HCT116 (cell line): Measurements from ENCODE around the gene BCL7A. TPM values are rescaled to one million over a fixed set of nuclear protein-coding genes. Genes with fewer than 3 reads are reported as not detected.

ENCODE experiments used
- ATAC-seq: fragments of 200-7000 bp; cut with Tn5 transposase; 2 replicates; pipeline ENCODE4 v1.9.1; 2020; ENCODE audit warnings: mild to moderate bottlenecking, moderate library complexity
- BruUV-seq: library from RNA; stranded (reverse); fragments of 400-500 nt; replicated peaks from 2 replicates; lab custom pipeline; 2021; lab: Mats Ljungman, UMichigan
- CTCF ChIA-PET: fragments of 300-600 bp; sonication (Branson Sonifier 250); formaldehyde crosslinking; loops from one replicate; lab custom pipeline; 2021; ENCODE audit warnings: antibody characterized with exemption; lab: Charles Lee
- POLR2A ChIA-PET: fragments of 300-600, 350-600 bp; sonication (Branson Sonifier 250); formaldehyde crosslinking; loops from one replicate; lab custom pipeline; 2021; ENCODE audit warnings: antibody characterized with exemption; lab: Charles Lee
- RAD21 ChIA-PET, 2 experiments: fragments of 300-600 bp; sonication (Branson Sonifier 250); formaldehyde crosslinking; loops; one replicate each; lab custom pipeline; 2023; ENCODE audit warnings: low total read pairs in 2 of 2; ENCODE audit not compliant: uncharacterized antibody in 2 of 2, unreplicated experiment in 2 of 2, low non-redundant PET in 1 of 2; lab: Charles Lee
- DNase-seq: peaks from one replicate; pipeline ENCODE4 v3.0.0-alpha.2; 2010; ENCODE audit warnings: low read depth, low spot score
- H2AFZ ChIP-seq: fragments of 200-600 bp; shearing (Covaris generic), sonication (generic); 2 replicates; pipeline ENCODE4 v1.6.1; 2017; ENCODE audit warnings: low read depth, mixed run types, mixed read lengths, antibody characterized with exemption, low read length; ENCODE audit not compliant: poor library complexity, severe bottlenecking
- H3K27ac ChIP-seq: 2 replicates; pipeline ENCODE4 v1.5.1; 2012; ENCODE audit warnings: low read depth, low read length
- H3K27me3 ChIP-seq: fragments of 200-600 bp; sonication (generic); 2 replicates; pipeline ENCODE4 v1.6.1; 2016; ENCODE audit warnings: mixed run types, low read length, mixed read lengths; ENCODE audit not compliant: insufficient read depth
- H3K36me3 ChIP-seq, 2 experiments: fragments of 200-500 bp in 1 of 2; fragments of 200-600 bp in 1 of 2; sonication (Bioruptor generic) in 1 of 2; sonication (generic) in 1 of 2; 2 replicates each; pipeline versions ENCODE4 v1.5.1 to v1.6.1; 2014 to 2016; ENCODE audit warnings: low read length in 2 of 2, inconsistent platforms in 1 of 2, mixed read lengths in 1 of 2, mixed run types in 1 of 2; ENCODE audit not compliant: insufficient read depth in 2 of 2, control insufficient read depth in 1 of 2
- H3K4me1 ChIP-seq, 2 experiments: fragments of 200-600 bp in 1 of 2; sonication (generic) in 1 of 2; 2 replicates each; pipeline versions ENCODE4 v1.5.1 to v1.6.1; 2012 to 2017; ENCODE audit warnings: low read length in 2 of 2, inconsistent platforms in 1 of 2, mild to moderate bottlenecking in 1 of 2, mixed read lengths in 1 of 2, mixed run types in 1 of 2, moderate library complexity in 1 of 2; ENCODE audit not compliant: insufficient read depth in 2 of 2, control insufficient read depth in 1 of 2
- H3K4me2 ChIP-seq: fragments of 200-600 bp; sonication (generic); 2 replicates; pipeline ENCODE4 v1.6.1; 2017; ENCODE audit warnings: mixed run types, low read length, mixed read lengths
- H3K4me3 ChIP-seq, 2 experiments: fragments of 200-600 bp in 1 of 2; sonication (generic) in 1 of 2; replicated peaks in 1 of 2; 2 replicates each; pipeline ENCODE4 v1.5.1; 2011 to 2016; ENCODE audit warnings: low read length in 2 of 2, control low read depth in 1 of 2, low read depth in 1 of 2, mild to moderate bottlenecking in 1 of 2, mixed read lengths in 1 of 2, mixed run types in 1 of 2
- H3K79me2 ChIP-seq: fragments of 200-600 bp; sonication (generic); 2 replicates; pipeline ENCODE4 v1.6.1; 2017; ENCODE audit warnings: mild to moderate bottlenecking, mixed run types, low read length, moderate library complexity, mixed read lengths; ENCODE audit not compliant: insufficient read depth
- H3K9ac ChIP-seq: fragments of 200-600 bp; sonication (generic); 2 replicates; pipeline ENCODE4 v1.6.1; 2016; ENCODE audit warnings: low read length, mixed read lengths
- H3K9me2 ChIP-seq: fragments of 200-600 bp; sonication (generic), shearing (Covaris generic); 2 replicates; pipeline ENCODE4 v1.6.1; 2017; ENCODE audit warnings: mixed run types, mild to moderate bottlenecking, moderate library complexity; ENCODE audit not compliant: insufficient read depth
- H3K9me3 ChIP-seq, 2 experiments: fragments of 200-500 bp in 1 of 2; fragments of 200-600 bp in 1 of 2; sonication (Bioruptor generic) in 1 of 2; sonication (generic) in 1 of 2; 2 replicates each; pipeline ENCODE4 v1.6.1; 2014 to 2017; ENCODE audit warnings: low read length in 2 of 2, mixed read lengths in 2 of 2, inconsistent platforms in 1 of 2, low read depth in 1 of 2, mild to moderate bottlenecking in 1 of 2, mixed run types in 1 of 2, moderate library complexity in 1 of 2; ENCODE audit not compliant: control insufficient read depth in 1 of 2, insufficient read depth in 1 of 2
- H4K20me1 ChIP-seq: fragments of 200-600 bp; sonication (generic), shearing (Covaris generic); 2 replicates; pipeline ENCODE4 v1.6.1; 2017; ENCODE audit warnings: mixed run types, mild to moderate bottlenecking, moderate library complexity; ENCODE audit not compliant: insufficient read depth
- CBX3 ChIP-seq: IDR thresholded peaks from 2 replicates; pipeline ENCODE4 v1.6.1; 2012; ENCODE audit warnings: low read depth
- CEBPB ChIP-seq: IDR thresholded peaks from 2 replicates; pipeline ENCODE4 v1.6.1; 2012; ENCODE audit warnings: low read depth
- EGR1 ChIP-seq: IDR thresholded peaks from 2 replicates; pipeline ENCODE4 v1.6.1; 2012; ENCODE audit warnings: low read depth
- ELF1 ChIP-seq: IDR thresholded peaks from 2 replicates; pipeline ENCODE4 v1.6.1; 2012; ENCODE audit warnings: low read depth, borderline replicate concordance
- FOSL1 ChIP-seq: IDR thresholded peaks from 2 replicates; pipeline ENCODE4 v1.6.1; 2012; ENCODE audit warnings: low read depth
- POLR2AphosphoS5 ChIP-seq: IDR thresholded peaks from 2 replicates; pipeline ENCODE4 v1.6.1; 2011; ENCODE audit warnings: mild to moderate bottlenecking, low read depth, low read length, moderate library complexity
- SP1 ChIP-seq: IDR thresholded peaks from 2 replicates; pipeline ENCODE4 v1.6.1; 2012; ENCODE audit warnings: low read depth
- SRF ChIP-seq: IDR thresholded peaks from 2 replicates; pipeline ENCODE4 v1.6.1; 2012; ENCODE audit warnings: low read depth
- ZFX ChIP-seq: fragments of 450-650 bp; IDR thresholded peaks from 2 replicates; pipeline ENCODE4 v1.6.1; 2017
- ZNF274 ChIP-seq: fragments of 200-500 bp; sonication (Bioruptor generic); IDR thresholded peaks from 2 replicates; pipeline ENCODE4 v1.6.1; 2014; ENCODE audit warnings: mild to moderate bottlenecking, low read depth, low read length, inconsistent platforms
- intact Hi-C: fragments of 100-400 bp; cut with micrococcal nuclease; formaldehyde crosslinking; loops from 2 replicates; pipeline ENCODE4 v1.10.0; 2022
- total RNA-seq: library from RNA; stranded (reverse); gene quantifications from one replicate; pipeline ENCODE4 v1.2.1, GENCODE V29; 2021; ENCODE audit not compliant: unreplicated experiment
- TF ChIP-seq, protein P1 (sequence below): IDR thresholded peaks from 2 replicates; pipeline ENCODE4 v1.6.1; 2012
- TF ChIP-seq, protein P2 (sequence below): IDR thresholded peaks from 2 replicates; pipeline ENCODE4 v1.6.1; 2012

The BCL7A gene
- total RNA-seq, 1 experiment from 2014 or later, result 14.2 TPM

DNA sequence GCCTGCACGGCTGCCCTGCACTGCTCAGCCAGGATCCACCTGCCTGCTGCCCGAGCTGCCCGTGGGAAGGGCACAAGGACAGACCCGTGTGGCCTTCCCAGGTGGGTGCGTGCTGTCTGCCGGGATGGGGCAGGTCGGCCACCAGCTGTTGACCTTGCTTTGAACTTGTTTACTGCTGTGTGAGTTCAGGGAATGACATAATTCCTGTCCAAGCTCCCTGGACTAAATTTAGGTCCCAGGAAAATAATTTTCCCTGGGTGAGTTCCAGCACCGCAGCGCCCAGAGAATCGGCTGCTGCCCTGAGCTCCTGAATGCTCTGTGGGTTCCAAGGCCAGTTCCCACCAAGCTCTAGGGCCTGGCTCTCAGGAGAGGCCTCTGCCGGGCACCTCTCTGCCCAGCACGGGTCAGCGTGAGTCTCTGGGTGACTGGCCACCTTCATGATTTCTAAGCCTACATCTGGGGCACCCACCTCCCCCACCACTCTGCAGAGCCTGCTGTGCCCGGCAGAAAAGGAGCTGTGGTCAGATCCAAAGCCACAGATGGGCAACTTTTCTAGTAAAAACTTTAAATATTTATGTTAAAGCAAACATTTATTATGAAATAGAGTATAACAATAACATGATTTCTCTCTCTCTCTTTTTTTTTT is 29.7 kb downstream of the BCL7A start:
- H3K9me3 ChIP-seq, result no peaks in the 10 kb centered on the region
- no peak overlapping the region for H3K4me3 ChIP-seq
- BruUV-seq, result no TSS peak
- no peaks in the 10 kb centered on the region for H3K27me3 ChIP-seq
- H3K36me3 ChIP-seq, result peaks cover 4 to 11% of the 10 kb centered on the region in 2 experiments; a peak in 2 of 4 replicates
- H3K79me2 ChIP-seq, result no peaks in the 10 kb centered on the region
- TF ChIP-seq CBX3 (no peak), FOSL1 (no peak), ELF1 (no peak), EGR1 (no peak), SRF (no peak), POLR2AphosphoS5 (no peak), ZFX (no peak), CEBPB (no peak), SP1 (no peak), ZNF274 (no peak)
- TF ChIP-seq, protein P1, sequence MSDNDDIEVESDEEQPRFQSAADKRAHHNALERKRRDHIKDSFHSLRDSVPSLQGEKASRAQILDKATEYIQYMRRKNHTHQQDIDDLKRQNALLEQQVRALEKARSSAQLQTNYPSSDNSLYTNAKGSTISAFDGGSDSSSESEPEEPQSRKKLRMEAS, result no peak
- no peaks in the 10 kb centered on the region for H4K20me1 ChIP-seq
- no peak overlapping the region for H3K9ac ChIP-seq
- CTCF ChIA-PET, result interaction anchor here (1.0 kb wide), 1 partner anchor 71 kb away, joined by 3 read pairs; no protein-coding TSS in a partner anchor
- ATAC-seq, result no peak
- intact Hi-C loops, result no loop called here
- no peak overlapping the region for H3K27ac ChIP-seq
- RAD21 ChIA-PET, result no interaction called here
- no peak overlapping the region for H2AFZ ChIP-seq
- POLR2A ChIA-PET, result interaction anchor here (0.7 kb wide), 1 partner anchor 12 kb away, joined by 3 read pairs; no protein-coding TSS in a partner anchor
- no peak overlapping the region for H3K4me2 ChIP-seq
- no peaks in the 10 kb centered on the region for H3K9me2 ChIP-seq
- H3K4me1 ChIP-seq, result peaks cover 0 to 6% of the 10 kb centered on the region in 2 experiments; a peak in 1 of 4 replicates
- DNase-seq, result no peak

DNA sequence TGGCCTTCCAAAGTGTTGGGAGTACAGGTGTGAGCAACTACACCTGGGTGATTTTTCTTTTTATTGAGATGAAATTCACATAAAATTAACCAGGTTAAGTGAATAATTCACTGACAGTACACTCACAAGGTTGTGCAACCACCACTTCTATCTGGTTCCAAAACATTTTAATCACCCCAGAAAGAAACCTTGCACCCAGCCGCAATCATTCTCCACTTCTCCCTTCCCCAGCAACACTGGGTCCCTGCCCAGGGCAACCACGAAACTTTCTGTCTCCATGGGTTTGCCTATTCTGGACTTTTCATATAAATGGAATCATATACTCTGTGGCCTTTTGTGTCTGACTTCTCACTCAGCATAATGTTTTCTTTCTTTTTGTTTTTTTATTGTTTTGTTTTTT is 30.6 kb downstream of the BCL7A start:
- Histone ChIP-seq H3K9me3 (no peaks in the 10 kb centered on the region), H4K20me1 (no peaks in the 10 kb centered on the region), H3K27me3 (no peaks in the 10 kb centered on the region), H3K79me2 (no peaks in the 10 kb centered on the region), H3K4me3 (no peak overlapping the region), H3K9ac (no peak overlapping the region), H3K4me1 (peaks cover 0 to 6% of the 10 kb centered on the region in 2 experiments; a peak in 1 of 4 replicates), H3K4me2 (no peak overlapping the region), H2AFZ (no peak overlapping the region), H3K36me3 (peaks cover 4 to 11% of the 10 kb centered on the region in 2 experiments; a peak in 2 of 4 replicates), H3K27ac (no peak overlapping the region), H3K9me2 (no peaks in the 10 kb centered on the region)
- TF ChIP-seq, protein P2, sequence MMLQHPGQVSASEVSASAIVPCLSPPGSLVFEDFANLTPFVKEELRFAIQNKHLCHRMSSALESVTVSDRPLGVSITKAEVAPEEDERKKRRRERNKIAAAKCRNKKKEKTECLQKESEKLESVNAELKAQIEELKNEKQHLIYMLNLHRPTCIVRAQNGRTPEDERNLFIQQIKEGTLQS, result no peak
- no peak for TF ChIP-seq SP1
- TF ChIP-seq ZNF274, result no peak
- ChIA-PET RAD21 (no interaction called here), CTCF (no interaction called here), POLR2A (interaction anchor here (0.7 kb wide), 1 partner anchor 11 kb away, joined by 3 read pairs; no protein-coding TSS in a partner anchor)
- no peak for ATAC-seq
- intact Hi-C loops, result no loop called here
- no TSS peak for BruUV-seq
- DNase-seq, result no peak
